IPS-18c (cell line): Measurements from ENCODE around the gene TACC2.

ENCODE experiments used
- H3K4me3 ChIP-seq: 2 replicates; pipeline ENCODE4 v1.7.0; 2013; ENCODE audit warnings: low read depth, mild to moderate bottlenecking, low read length, moderate library complexity; ENCODE audit not compliant: insufficient read depth
- H3K9me3 ChIP-seq: one replicate; pipeline ENCODE4 v1.6.1; 2013; ENCODE audit warnings: mild to moderate bottlenecking, low read length, moderate library complexity; ENCODE audit not compliant: control insufficient read depth, insufficient read depth

The TACC2 gene

GRCh38 chr10:122173766-122174435 lies 184.9 kb downstream of the TACC2 start:
- Histone ChIP-seq H3K9me3 (peaks cover 3% of the 10 kb centered on the region), H3K4me3 (no peak overlapping the region)

- peaks cover 3% of the 10 kb centered on the region for H3K9me3 ChIP-seq
- H3K4me3 ChIP-seq = no peak overlapping the region
These were observed 187.6 kb downstream of the TACC2 start for GRCh38 chr10:122176232-122177213.

GRCh38 chr10:122178655-122179054 lies 189.7 kb downstream of the TACC2 start:
- Histone ChIP-seq H3K9me3 (peaks cover 3% of the 10 kb centered on the region), H3K4me3 (no peak overlapping the region)

- peaks cover 3% of the 10 kb centered on the region for H3K9me3 ChIP-seq
- no peak overlapping the region for H3K4me3 ChIP-seq
These were observed 192.2 kb downstream of the TACC2 start for GRCh38 chr10:122181041-122181732.

GRCh38 chr10:122181876-122182275 lies 192.9 kb downstream of the TACC2 start:
- peak overlapping the region; percentile 28; the same call in 1 of the 2 replicates for H3K4me3 ChIP-seq
- peaks cover 3% of the 10 kb centered on the region for H3K9me3 ChIP-seq

GRCh38 chr10:122182308-122182707 lies 193.3 kb downstream of the TACC2 start:
- peaks cover 3% of the 10 kb centered on the region for H3K9me3 ChIP-seq
- H3K4me3 ChIP-seq = no peak overlapping the region

- H3K9me3 ChIP-seq = peaks cover 2% of the 10 kb centered on the region
These were observed 195.3 kb downstream of the TACC2 start for GRCh38 chr10:122184254-122184653.

GRCh38 chr10:122185643-122186042 lies 196.7 kb downstream of the TACC2 start:
- peaks cover 2% of the 10 kb centered on the region for H3K9me3 ChIP-seq
- H3K4me3 ChIP-seq = no peak overlapping the region

More at GRCh38 chr10:122184254-122184653, 195.3 kb downstream of the TACC2 start:
- H3K4me3 ChIP-seq = no peak overlapping the region

GRCh38 chr10:122186816-122187810 lies 198.2 kb downstream of the TACC2 start:
- peaks cover 2% of the 10 kb centered on the region for H3K9me3 ChIP-seq
- no peak overlapping the region for H3K4me3 ChIP-seq

- peaks cover 2% of the 10 kb centered on the region for H3K9me3 ChIP-seq
These were observed 199.7 kb downstream of the TACC2 start for GRCh38 chr10:122188706-122189105.

GRCh38 chr10:122189185-122189584 lies 200.2 kb downstream of the TACC2 start:
- Histone ChIP-seq H3K9me3 (peaks cover 2% of the 10 kb centered on the region), H3K4me3 (no peak overlapping the region)

More at GRCh38 chr10:122188706-122189105, 199.7 kb downstream of the TACC2 start:
- H3K4me3 ChIP-seq = no peak overlapping the region

- no peak overlapping the region for H3K4me3 ChIP-seq
- peaks cover 2% of the 10 kb centered on the region for H3K9me3 ChIP-seq
These were observed 201.4 kb downstream of the TACC2 start for GRCh38 chr10:122190176-122190943.

GRCh38 chr10:122191936-122192541 lies 203.1 kb downstream of the TACC2 start:
- H3K4me3 ChIP-seq = no peak overlapping the region
- peaks cover 2% of the 10 kb centered on the region for H3K9me3 ChIP-seq

GRCh38 chr10:122194251-122194650 lies 205.3 kb downstream of the TACC2 start:
- H3K4me3 ChIP-seq = no peak overlapping the region

GRCh38 chr10:122196218-122196617 lies 207.3 kb downstream of the TACC2 start:
- Histone ChIP-seq H3K9me3 (no peaks in the 10 kb centered on the region), H3K4me3 (no peak overlapping the region)

More at GRCh38 chr10:122194251-122194650, 205.3 kb downstream of the TACC2 start:
- H3K9me3 ChIP-seq = no peaks in the 10 kb centered on the region
